GM18519 (cell line): ENCODE measurements around the gene STRIP2.

Source experiments
- ATAC-seq: cut with Tn5 transposase; IDR thresholded peaks from one replicate; pipeline ENCODE4 v1.9.1; 2021; ENCODE audit warnings: mild to moderate bottlenecking, moderate library complexity; ENCODE audit not compliant: unreplicated experiment, low FRiP score

The STRIP2 gene

DNA sequence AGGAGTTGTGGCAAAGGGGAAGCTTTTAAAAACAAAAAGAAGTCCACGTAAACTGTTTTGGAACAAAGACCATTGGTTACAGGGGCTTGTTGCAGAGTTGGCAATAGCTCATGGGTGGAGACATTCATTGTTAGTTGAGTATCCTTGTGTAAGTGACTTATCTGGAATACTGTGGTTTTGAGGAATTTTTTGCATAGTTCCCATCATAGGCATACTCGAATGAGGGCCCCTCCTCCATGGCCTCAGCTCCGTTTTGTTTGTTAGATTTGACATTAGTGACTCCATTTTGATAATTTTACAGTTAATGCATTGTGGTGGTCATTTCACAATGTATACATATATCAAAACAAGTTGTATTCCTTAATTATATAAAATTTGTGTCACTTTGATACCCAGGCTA is 55.3 kb downstream of the STRIP2 start:
- no peak for ATAC-seq

DNA sequence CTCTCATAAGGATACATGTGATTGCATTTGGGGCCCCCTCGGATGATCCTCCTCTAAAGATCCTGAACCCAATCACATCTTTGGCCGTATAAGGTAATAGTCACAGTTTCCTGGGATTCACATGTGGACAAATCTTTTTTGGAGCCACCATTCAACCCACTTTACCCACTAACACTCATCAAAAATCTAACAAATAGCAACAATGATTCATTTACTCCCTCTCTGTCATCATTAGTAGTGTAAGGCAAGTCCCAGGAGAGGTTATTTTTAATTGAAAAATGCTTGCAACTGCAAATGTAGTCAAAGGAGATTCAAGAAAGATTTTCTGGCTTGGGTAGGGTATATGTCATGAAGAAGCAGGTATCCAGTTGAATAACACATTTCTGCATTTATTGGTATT is 58.2 kb downstream of the STRIP2 start:
- no peak for ATAC-seq

DNA sequence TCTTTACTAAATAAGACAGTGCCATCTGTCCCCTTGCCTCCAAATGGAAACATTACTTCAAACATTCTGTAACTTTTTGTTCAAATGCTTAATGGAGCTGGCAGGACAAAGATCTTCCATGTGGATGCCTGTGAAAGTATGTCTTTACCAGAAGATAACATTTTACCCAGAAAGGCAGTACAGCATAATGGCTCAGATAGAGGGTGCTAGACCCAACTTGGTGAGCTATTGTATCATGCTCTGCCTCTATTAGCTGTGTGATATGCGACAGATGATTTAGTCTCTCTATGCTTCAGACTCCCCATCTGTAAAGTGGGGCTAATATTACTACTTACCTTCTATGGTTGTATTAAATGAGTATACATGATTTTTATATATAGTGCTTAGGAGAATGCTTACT is 59.3 kb downstream of the STRIP2 start:
- ATAC-seq, result no peak

DNA sequence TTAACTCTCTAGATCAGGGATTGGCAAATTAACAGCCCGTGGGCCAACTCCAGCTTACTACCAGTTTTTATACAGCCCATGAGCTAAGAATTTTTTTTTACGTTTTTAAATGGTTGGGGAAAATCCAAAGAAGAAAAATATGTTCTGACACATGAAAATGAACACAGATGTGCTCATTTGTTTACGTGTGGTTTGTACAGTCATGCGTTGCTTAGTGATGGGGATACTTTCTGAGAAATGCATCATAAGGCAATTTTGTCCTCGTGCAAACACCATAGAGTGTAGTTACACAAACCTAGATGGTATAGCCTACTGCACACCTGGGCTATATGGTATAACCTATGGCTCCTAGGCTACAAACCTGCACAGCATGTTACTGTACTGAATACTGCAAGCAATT is 59.8 kb downstream of the STRIP2 start:
- peak; percentile 75 for ATAC-seq

DNA sequence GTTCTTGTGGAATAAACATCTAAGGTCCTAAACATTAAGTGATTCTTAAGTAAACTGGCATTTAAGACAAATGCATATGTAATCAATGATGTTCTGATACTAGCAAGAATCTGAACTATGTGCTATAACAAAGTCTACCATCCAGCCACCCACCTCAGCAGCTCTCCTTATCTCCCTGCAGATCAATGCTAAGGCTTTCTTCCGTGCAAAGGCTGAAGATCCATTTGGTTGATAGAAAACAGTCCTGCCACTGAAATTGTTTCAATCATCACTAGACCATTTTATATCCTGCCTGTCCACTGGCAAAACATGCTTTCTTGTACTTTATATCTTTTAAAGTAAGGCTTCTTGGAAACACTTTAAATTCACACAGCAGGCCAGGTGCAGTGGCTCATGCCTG is 61.8 kb downstream of the STRIP2 start:
- no peak for ATAC-seq

DNA sequence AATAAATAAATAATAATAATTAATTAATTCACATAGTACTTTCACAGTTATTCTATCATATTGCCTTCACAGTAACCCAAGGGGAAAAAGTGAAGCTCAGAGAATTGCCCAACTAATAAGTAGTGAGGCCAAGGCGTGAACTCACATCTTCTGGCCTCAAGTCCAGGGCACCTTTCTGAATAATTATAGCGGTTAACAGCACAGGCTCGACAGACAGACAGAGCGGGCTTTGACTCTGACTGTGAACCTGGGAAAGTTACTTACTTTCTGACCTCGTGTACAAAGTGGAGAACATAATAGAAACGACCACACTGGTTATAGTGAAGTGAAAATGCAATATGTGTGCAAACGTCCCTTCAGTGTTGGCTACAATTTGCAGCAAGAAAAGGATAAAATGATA is 62.4 kb downstream of the STRIP2 start:
- no peak for ATAC-seq

DNA sequence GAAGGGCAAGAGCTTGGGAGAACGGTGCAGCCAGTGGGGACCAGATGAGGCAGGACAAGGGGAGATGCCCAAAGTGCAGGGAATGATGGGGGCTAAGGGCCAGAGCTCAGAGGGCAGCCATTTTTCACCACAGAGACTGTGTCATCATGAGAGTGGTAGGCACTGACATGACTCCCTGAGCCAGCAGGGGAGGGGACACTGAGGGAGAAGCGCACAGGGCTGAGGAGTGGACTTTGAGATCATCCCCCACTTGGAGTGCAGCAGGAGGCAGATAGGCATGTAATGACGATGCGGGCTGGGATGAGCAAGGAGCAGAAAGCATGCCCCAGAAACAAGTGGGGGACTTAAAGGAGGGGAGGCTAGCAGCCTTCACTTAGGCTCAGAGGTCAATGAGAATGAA is 62.9 kb downstream of the STRIP2 start:
- ATAC-seq, result no peak

DNA sequence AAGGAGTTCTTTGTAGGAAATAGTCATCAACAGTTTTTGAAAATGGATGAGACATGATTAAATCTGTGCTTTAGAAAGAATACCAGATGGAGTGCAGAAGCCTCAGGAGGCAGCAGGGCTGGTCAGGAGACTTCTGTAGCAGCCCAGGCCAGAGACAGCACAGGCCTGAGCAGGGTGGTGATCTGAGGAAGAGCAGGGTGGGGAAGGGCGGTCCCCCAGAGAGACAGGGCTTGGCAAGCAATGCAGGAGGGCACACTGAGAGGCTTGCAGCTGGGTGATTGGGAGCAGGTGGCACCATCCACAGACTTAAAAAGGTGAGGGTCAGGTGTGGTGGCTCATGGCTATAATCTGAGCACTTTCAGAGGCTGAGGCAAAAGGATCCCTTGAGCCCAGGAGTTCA is 63.8 kb downstream of the STRIP2 start:
- ATAC-seq, result no peak

DNA sequence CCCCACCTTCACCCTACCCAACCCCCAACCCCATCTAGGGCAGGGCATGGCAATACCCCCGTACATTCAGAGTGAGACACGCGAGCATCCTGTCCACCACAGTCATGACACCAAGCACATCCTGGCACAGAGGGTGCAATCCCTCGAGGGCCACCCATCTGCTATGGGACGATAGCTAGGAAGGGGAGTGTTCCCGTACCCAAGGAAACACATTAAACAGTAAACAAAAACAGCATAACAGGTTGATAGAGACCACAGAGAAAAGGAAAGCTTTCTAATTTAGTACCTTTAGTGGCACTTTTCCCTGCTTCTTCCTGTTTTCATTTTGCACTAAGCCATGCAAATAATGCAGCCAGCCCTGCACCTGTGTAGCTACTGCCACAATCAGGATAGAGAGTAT is 65.8 kb downstream of the STRIP2 start:
- ATAC-seq, result no peak

DNA sequence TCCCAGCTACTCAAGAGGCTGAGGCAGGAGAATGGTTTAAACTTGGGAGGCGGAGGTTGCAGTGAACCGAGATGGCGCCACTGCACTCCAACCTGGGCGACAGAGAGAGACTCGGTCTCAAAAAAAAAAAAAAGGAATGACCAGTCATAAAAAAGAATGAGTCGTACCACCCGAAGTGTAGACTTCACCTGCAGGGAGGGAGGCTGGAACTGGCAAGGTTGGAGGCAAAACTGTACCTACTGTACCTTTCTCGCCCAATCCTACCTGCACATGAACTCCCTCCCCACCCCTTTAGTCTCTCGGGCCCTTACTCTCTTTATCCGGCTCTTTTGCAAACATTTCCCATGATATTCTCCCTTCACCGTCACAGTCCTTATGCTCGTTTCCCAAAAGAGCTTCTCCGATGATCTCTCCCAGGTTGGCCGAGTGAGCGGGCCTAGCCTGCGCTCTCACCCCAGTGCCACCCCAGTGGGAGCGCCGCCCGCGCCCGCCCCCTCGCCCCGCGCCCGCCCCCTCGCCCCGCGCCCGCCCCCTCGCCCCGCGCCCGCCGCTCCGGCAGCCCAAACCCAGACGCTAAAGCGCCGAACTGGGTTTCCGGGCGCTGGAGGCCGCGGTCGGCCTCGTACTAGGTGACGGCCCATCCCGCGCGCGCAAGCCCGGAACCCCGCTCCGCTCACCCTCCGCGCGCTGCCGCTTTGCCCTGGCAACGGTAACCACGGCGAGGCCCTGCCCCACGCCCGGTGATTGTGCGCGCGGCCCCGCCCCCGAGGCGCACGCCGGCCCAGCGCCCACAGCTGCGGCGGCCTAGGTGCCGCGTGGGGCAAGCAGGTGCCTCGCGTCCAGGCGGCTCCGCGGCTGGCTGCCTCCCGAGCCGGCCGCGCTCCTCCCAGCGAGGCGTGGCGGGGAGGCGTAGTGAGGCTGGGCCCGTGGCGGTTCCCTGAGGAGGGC is 67.8 kb downstream of the STRIP2 start, which contains the start of gene SMKR1:
SMKR1 (plus strand) TSS at position 772 of the 948 bp plus-strand sequence. CDS start 294 bp downstream, outside the sequence.
- ATAC-seq, result peak; percentile 78

DNA sequence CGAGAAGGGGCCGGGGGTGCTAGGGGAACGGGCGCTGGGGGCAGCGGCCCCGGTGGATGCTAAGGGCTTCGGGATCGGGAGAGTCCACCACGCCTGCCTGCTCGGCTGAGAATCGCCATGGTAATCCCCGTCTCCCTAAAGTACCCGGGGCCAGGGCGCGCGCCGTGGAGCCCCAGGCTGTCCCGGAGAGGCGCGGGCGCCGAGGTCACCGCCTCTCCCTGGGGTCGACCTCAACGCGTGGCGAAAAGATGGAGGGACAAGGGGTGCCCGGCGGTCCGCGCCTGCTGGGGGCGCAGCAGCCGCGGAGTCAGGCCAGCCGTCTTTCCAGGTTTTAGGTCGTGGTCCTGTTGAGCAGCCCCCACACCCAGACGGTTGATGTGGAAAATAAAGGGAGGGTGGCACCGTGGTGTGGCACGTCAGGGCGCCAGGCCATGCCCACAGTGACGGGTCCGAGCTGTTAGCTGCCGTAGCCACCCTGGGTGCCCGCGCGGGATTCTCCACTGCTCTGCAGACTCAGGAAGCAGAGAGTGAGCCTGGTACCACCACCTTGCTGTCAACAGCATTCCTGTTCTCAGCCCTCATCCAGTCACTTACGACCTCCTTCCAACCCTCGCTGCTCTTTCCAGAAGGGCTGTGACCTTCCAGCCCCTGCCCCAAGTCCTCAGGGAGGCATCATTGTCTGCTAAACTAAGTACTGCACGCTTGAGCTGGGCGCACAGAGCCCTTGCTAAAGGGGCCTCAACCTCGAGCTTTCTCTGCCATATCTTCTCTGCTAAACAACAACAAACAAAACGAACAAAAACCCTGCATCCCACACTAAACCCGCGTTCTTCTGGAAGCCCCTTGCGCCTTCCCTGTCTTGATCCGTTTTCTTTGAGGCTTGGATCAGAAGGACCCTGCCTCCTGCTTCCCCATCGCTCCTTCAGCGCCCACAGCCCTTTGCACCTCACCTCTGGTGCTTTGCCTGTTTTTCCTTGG is 68.8 kb downstream of the STRIP2 start:
- no peak for ATAC-seq

DNA sequence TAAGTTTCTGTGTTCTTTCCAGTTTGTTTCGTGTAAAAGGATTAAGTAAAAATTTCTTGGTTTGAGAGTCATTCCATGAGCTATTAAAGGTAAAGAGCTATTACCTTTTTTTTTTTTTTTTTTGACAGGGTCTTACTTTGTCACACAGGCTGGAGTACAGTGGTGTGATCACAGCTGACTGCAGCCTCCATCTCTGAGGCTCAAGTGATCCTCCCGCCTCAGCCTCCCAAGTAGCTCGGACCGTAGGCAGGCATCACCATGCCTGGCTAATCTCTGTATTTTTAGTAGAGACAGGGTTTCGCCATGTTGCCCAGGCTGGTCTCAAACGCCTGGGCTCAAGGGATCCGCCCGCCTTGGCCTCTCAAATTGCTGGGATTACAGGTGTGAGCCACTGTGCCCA is 69.5 kb downstream of the STRIP2 start:
- no peak for ATAC-seq

DNA sequence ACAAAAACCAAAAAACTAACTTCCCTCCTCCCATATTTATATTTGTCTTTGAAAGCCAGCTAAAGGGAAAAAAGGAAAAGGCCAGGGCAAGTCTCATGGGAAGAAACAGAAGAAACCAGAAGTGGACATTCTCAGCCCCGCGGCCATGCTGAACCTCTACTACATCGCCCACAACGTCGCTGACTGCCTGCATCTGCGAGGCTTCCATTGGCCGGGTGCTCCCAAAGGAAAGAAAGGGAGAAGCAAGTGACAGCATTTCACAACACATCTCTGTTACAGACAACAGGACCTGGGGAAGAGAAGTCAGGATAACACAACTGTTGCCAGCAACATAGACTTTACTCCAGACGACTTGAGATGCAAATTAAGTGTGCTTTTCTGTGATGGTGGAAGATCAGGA is 78.0 kb downstream of the STRIP2 start:
- no peak for ATAC-seq

DNA sequence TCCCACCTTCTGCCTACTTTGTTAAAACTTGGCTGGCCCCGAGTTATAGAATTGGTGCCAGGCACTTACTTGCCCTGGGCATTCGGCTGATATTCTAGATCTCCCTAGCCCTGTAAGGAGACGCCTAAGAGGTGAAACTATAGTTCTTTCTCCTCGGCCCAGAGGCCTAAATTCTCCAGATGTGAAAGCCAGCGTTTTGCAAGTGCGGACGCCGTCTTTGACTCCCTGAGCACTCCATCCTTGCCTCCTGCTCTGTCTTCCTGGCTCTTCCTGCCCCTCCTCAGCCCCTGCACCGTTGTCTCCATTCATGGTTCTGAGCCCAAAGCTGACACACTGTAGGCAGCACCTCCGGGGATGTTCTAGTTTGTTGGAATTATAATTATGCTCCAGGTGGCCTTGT is 79.3 kb downstream of the STRIP2 start:
- ATAC-seq, result no peak

DNA sequence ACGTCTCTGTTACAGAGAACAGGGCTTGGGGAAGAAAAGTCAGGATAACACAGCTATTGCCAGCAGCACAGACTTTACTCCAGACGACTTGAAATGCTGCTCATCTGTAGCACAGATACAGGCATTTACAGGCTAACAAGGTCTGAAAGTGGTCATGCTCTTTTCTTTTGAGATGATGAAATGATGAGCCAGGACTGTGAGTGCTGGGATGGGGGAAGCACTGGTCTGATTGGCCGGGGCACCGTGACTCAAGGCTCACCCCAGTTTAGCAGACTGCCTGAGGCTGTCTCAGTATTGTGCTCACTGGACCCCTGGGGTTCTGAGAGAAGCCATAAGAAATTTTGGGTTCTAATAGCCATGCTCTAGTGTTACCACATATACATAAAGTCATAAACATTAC is 80.5 kb downstream of the STRIP2 start:
- ATAC-seq, result no peak

DNA sequence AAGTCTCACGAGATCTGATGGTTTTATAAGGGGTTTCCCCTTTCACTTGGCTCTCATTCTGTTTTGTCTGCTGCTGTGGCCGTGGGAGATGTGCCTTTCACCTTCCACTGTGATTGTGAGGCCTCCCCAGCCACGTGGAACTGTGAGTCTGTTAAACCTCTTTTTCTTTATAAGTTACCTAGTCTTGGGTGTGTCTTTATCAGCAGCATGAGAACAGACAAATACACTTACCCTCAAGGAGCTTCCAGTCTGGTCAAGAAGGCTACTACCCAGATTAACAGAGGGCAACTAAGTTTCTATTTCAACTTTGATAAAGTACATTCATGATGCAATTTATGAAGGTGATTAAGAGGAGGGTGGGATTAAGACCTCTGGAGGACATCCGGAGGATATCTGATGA is 81.1 kb downstream of the STRIP2 start:
- ATAC-seq, result no peak

DNA sequence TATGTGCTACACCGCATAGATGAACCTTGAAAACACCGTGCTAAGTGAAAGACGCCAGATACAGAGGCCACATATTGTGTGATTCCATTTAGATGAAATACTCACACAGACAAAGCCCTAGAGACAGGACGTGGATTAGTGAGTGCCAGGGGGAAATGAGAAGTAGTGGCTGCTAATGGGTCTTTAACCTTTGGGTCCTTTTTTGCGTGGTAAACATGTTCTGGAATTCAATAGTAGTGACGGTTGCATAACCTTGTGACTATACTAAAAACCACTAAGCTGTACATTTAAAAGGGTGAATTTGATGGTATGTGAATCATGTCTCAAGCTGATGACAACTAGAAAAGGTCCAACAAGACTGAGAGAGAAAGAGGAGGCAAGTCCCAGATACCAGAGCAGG is 83.7 kb downstream of the STRIP2 start:
- ATAC-seq, result no peak

DNA sequence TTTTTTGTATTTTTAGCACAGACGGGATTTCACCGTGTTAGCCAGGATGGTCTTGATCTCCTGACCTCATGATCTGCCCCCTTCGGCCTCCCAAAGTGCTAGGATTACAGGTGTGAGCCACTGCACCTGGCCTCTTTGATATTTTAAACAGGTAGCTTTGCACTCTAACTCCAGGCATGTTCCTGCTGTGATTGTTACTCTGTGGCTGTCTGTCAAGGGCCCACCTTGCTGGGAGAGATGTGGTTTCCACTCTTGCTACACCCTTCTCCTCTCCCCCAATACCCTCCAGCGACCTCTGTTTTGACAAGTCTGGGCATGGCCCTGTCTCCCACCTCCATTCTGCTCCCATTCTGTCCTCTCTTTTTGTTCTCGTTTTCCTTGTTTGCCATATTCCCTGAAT is 85.2 kb downstream of the STRIP2 start:
- no peak for ATAC-seq

DNA sequence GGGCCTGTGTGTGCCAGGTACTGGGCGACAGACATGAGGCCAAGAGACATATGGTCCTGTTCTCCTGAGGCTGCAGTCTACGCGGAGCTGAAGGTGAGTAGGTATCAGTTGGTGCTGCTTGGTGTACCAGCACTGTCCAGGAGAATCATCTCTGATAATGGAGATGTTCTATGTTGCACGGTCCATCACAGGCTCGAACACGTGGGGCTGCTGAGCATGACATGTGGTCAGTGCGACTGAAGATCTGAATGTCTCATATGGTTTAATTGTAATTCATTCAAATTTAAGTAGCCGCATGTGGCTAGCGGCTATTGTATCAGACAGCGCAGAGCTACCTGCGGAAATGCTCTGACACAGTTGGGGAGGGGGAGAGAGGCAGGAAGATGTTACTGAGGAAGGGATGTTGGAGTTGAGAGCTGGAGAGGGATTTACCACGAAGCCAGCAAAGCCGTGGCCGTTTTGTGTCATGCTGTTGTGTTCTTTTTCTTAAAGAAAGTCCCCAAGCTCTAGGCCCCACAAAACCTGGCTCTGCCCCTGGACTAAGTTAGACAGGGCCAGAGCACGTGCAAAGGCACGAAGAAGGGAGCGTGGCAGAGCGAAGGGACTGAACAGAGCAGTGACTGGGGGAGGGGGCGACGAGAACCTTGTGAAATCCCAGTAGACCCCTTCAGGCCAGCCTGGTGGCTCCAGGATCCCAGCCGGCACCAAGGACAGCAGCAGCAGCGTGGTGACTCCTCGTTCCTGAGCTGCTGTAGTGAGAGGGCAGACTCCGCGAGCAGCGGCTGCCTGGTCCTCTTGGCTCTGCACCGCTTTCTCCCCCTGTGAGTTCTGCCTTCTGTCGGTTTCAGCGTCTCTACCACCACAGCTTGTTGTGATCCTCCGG is 88.1 kb downstream of the STRIP2 start:
- no peak for ATAC-seq

DNA sequence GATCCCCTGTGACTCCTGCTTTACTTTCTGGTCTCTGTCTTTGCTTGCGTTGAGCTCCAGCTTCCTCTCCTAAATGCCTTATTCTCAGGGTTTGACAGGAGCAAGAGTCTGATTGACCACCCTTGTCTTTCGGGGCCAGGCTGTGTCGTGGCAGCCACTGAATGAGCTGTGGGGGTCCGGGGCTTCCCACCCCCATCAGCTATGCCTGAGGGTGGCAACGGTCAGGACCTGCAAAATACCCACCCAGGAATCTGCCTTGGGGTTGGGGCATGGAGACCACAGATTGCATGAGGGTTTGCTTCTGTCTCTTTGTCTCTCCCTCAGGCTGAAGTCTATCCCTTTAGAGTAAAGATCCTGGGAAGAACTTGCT is 88.7 kb downstream of the STRIP2 start:
- no peak for ATAC-seq
